ENCODE measurements around the gene CALN1.

Gene CALN1

DNA sequence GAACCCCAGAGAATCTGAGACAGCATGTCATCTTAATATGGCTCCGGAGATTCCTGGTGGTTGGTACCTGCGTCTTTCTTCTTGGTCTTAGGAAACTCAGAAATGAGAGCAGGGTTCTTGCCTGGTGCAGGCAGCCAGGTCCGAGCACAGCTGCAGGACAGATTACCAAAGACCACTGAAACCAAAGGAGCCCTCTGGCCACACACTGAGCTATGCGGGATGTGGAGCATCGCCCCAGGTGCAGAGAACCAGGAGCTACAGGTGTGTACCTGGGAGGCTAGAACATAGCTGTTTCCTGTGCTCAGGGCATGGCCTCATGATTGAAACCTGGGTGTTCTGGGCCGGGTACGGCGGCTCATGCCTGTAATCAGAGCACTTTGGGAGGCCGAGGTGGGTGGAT lies 635.4 kb downstream of the CALN1 start:
- no peak for DNase-seq (ENCODE audit: extremely low read depth, insufficient read length)
- H3K27me3 ChIP-seq (replicated peaks; ENCODE audit: control insufficient read depth, insufficient read depth, low read length) = no peaks in the 10 kb centered on the region
- H3K4me3 ChIP-seq (replicated peaks; ENCODE audit: low read depth, low read length) = no peak overlapping the region
- TF ChIP-seq, protein P1, sequence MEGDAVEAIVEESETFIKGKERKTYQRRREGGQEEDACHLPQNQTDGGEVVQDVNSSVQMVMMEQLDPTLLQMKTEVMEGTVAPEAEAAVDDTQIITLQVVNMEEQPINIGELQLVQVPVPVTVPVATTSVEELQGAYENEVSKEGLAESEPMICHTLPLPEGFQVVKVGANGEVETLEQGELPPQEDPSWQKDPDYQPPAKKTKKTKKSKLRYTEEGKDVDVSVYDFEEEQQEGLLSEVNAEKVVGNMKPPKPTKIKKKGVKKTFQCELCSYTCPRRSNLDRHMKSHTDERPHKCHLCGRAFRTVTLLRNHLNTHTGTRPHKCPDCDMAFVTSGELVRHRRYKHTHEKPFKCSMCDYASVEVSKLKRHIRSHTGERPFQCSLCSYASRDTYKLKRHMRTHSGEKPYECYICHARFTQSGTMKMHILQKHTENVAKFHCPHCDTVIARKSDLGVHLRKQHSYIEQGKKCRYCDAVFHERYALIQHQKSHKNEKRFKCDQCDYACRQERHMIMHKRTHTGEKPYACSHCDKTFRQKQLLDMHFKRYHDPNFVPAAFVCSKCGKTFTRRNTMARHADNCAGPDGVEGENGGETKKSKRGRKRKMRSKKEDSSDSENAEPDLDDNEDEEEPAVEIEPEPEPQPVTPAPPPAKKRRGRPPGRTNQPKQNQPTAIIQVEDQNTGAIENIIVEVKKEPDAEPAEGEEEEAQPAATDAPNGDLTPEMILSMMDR (IDR thresholded peaks at IDR 0.05; ENCODE audit: insufficient read depth, low read length, poor library complexity, severe bottlenecking) = no peak
- H3K36me3 ChIP-seq (ENCODE audit: control insufficient read depth, insufficient read depth, low read length) = no peaks in the 10 kb centered on the region

DNA sequence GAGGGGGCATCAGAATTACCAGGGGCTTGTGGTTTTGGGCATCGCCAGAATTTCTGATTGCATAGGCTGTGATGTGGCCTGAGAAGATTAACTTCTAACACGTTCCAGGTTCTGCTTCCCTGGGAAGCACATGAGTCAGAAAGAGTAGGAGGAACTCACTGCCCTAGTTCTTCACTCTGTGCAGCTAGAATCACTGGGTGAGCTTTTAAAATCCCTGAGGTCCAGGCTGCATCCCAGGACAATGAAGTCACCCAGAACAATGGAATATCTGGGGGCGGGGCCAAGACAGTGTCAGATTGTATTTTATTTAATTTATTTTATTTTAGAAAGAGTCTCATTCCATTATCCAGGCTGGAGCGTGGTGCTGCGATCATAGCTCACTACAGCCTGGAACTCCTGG lies 636.5 kb downstream of the CALN1 start:
- TF ChIP-seq, protein P1 (IDR thresholded peaks at IDR 0.05; ENCODE audit: insufficient read depth, low read length, poor library complexity, severe bottlenecking) = no peak
- H3K4me3 ChIP-seq (replicated peaks; ENCODE audit: low read depth, low read length) = no peak overlapping the region
- DNase-seq (ENCODE audit: extremely low read depth, insufficient read length) = no peak
- H3K27me3 ChIP-seq (replicated peaks; ENCODE audit: control insufficient read depth, insufficient read depth, low read length) = no peaks in the 10 kb centered on the region
- no peaks in the 10 kb centered on the region for H3K36me3 ChIP-seq (ENCODE audit: control insufficient read depth, insufficient read depth, low read length)

DNA sequence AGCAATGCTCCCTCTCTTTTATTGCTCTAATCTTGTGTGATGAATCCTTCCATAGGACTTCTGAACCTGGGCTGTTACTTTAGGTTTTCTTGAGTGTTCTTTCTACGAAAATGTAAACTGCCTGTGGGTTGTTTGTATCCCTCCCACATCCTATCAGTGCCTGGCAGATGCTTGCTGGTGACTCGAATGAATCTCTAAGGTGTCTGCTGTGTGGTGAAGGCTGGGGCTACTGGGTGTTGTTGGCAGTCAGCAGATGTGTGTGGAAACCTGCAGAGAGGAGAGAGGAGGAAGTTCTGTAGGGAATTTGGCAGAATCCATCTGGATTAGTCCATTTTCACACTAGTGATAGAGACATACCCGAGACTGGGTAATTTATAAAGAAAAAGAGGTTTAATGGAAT lies 639.4 kb downstream of the CALN1 start:
- DNase-seq (ENCODE audit: extremely low read depth, insufficient read length) = no peak
- TF ChIP-seq, protein P1 (IDR thresholded peaks at IDR 0.05; ENCODE audit: insufficient read depth, low read length, poor library complexity, severe bottlenecking) = no peak
- Histone ChIP-seq H3K4me3 (replicated peaks; ENCODE audit: low read depth, low read length) (no peak overlapping the region), H3K27me3 (replicated peaks; ENCODE audit: control insufficient read depth, insufficient read depth, low read length) (no peaks in the 10 kb centered on the region), H3K36me3 (ENCODE audit: control insufficient read depth, insufficient read depth, low read length) (no peaks in the 10 kb centered on the region)

DNA sequence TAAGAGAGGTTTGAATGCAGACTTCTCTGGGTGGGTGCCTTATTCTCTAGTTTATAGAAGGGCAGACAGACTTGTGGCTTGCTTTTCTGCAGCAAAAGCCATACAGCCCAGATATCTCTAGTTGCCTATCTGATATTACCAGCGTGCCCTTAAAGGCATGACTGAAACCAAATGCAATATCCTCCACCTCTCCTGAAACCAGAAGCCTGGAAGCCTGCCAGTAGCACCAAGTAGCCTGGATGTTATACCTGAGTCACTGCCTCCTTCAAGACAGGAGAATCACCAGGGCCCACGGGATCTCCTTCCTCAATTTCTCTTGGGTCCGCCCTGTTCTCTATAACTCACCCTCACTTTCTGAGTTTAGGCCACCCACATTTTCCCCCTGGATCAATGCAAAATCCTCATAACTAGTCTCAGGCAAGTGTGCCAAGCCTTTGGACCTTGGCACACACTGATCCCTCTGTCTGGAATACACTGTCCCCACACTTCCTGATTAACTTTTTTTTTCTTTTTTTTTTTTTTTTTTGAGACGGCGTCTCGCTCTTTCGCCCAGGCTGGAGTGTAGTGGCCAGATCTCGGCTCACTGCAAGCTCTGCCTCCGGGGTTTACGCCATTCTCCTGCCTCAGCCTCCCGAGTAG lies 641.8 kb downstream of the CALN1 start:
- no peaks in the 10 kb centered on the region for H3K36me3 ChIP-seq (ENCODE audit: control insufficient read depth, insufficient read depth, low read length)
- TF ChIP-seq, protein P1 (IDR thresholded peaks at IDR 0.05; ENCODE audit: insufficient read depth, low read length, poor library complexity, severe bottlenecking) = no peak

DNA sequence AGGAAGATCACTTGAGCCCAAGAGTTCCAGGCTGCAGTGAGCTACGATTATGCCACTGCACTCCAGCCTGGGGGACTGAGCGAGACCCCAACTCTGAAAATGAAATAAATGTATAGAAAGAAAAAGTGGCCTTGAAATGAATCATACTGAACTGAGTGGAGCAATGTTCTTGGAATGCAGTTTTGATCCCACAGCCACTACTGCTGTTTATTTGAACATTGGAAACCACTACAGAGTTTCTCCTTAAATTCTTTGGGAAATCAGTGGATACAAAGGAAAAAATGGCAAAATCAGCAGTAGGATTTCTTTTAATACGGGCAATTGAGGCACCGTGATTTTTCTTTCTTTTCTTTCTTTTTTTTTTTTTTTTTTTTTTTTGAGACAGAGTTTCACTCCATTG lies 642.8 kb downstream of the CALN1 start:
- DNase-seq (ENCODE audit: extremely low read depth, insufficient read length) = no peak
- Histone ChIP-seq H3K4me3 (replicated peaks; ENCODE audit: low read depth, low read length) (no peak overlapping the region), H3K27me3 (replicated peaks; ENCODE audit: control insufficient read depth, insufficient read depth, low read length) (no peaks in the 10 kb centered on the region), H3K36me3 (ENCODE audit: control insufficient read depth, insufficient read depth, low read length) (no peaks in the 10 kb centered on the region)
- TF ChIP-seq, protein P1 (IDR thresholded peaks at IDR 0.05; ENCODE audit: insufficient read depth, low read length, poor library complexity, severe bottlenecking) = no peak

More for the DNA sequence above, 641.8 kb downstream of the CALN1 start:
- no peak overlapping the region for H3K4me3 ChIP-seq (replicated peaks; ENCODE audit: low read depth, low read length)
- H3K27me3 ChIP-seq (replicated peaks; ENCODE audit: control insufficient read depth, insufficient read depth, low read length) = no peaks in the 10 kb centered on the region
- no peak for DNase-seq (ENCODE audit: extremely low read depth, insufficient read length)

DNA sequence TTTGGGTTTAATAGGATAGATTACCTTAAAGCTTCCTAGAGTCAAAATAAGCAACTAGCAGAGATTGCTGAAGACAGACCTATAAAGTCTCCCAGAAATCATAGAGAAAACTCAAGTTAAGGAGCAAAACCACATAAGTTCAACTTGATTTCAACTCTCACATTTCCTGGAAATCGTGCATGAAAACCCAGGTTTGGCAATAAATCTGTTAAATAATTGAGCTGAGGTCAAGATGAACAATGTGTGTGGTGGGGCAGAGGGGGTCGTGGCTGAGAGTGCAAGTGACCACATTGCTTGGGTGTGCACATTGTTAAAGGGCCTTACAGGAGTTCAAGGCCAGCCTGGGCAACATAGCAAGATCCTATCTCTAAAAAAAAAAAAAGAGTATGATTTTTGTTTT lies 643.7 kb downstream of the CALN1 start:
- Histone ChIP-seq H3K4me3 (replicated peaks; ENCODE audit: low read depth, low read length) (no peak overlapping the region), H3K36me3 (ENCODE audit: control insufficient read depth, insufficient read depth, low read length) (no peaks in the 10 kb centered on the region), H3K27me3 (replicated peaks; ENCODE audit: control insufficient read depth, insufficient read depth, low read length) (no peaks in the 10 kb centered on the region)
- TF ChIP-seq, protein P1 (IDR thresholded peaks at IDR 0.05; ENCODE audit: insufficient read depth, low read length, poor library complexity, severe bottlenecking) = no peak
- DNase-seq (ENCODE audit: extremely low read depth, insufficient read length) = no peak

Data from GM06990 (cell line).